GM12892 (cell line): ENCODE data around the gene PRR5.

Source experiments
- POLR2A ChIP-seq: IDR thresholded peaks from 2 replicates; pipeline ENCODE4 v1.6.1; 2011; ENCODE audit warnings: low read depth, low read length, control low read depth
- POLR2AphosphoS5 ChIP-seq: IDR thresholded peaks from 2 replicates; pipeline ENCODE4 v1.6.1; 2011; ENCODE audit warnings: low read depth, low read length, control low read depth

- TF ChIP-seq POLR2A (no peak), POLR2AphosphoS5 (no peak)
These were observed 24.6 kb upstream of the PRR5 start for GRCh38 chr22:44677353-44677840.
